GM12878 (cell line): ENCODE measurements around the gene TEX101. TPM values are rescaled to one million over a fixed set of nuclear protein-coding genes. Genes with fewer than 3 reads are reported as not detected.

Experiments used
- ATAC-seq: fragments of 200-7000 bp; cut with Tn5 transposase; 3 replicates; pipeline ENCODE4 v1.9.1; 2020; ENCODE audit warnings: mild to moderate bottlenecking, moderate library complexity
- BruUV-seq: library from RNA; stranded (reverse); fragments of 400-500 nt; replicated peaks from 2 replicates; lab custom pipeline; 2021; lab: Mats Ljungman, UMichigan
- CTCF ChIA-PET: fragments of 300-600 bp; sonication (Branson Sonifier 250); formaldehyde crosslinking; extraction: SDS; loops from one replicate; lab custom pipeline; 2021; ENCODE audit warnings: inconsistent platforms; lab: Yijun Ruan, JAX
- POLR2A ChIA-PET: fragments of 350-600 bp; formaldehyde crosslinking; extraction: SDS; loops from one replicate; lab custom pipeline; 2021; ENCODE audit warnings: inconsistent platforms; lab: Charles Lee
- RAD21 ChIA-PET: fragments of 300-600 bp; sonication (Branson Sonifier 250); formaldehyde crosslinking; loops from one replicate; lab custom pipeline; 2023; ENCODE audit warnings: antibody characterized with exemption; ENCODE audit not compliant: unreplicated experiment; lab: Charles Lee
- SMC1A ChIA-PET: fragments of 300-600 bp; sonication (Branson Sonifier 250); formaldehyde crosslinking; loops from one replicate; lab custom pipeline; 2023; ENCODE audit not compliant: unreplicated experiment, uncharacterized antibody; lab: Charles Lee
- DNase-seq: peaks from one replicate; pipeline ENCODE4 v3.0.0-alpha.2; 2011; ENCODE audit warnings: low read depth, low spot score
- FAIRE-seq: peaks from 3 replicates; lab custom pipeline; 2011; peaks lifted over from hg19 to GRCh38; lab: Jason Lieb, UNC
- H2AFZ ChIP-seq: 2 replicates; pipeline ENCODE4 v1.6.0; 2011; ENCODE audit warnings: low read depth, low read length, control low read depth; ENCODE audit not compliant: control insufficient read depth
- H3K27ac ChIP-seq: 2 replicates; pipeline ENCODE4 v1.5.1; 2011; ENCODE audit warnings: control low read depth; ENCODE audit not compliant: control insufficient read depth, insufficient read depth
- H3K27me3 ChIP-seq, 2 experiments: replicated peaks in 1 of 2; 2 replicates each; pipeline versions ENCODE4 v1.6.0 to v1.6.1; 2011; ENCODE audit warnings: low read length in 1 of 2; ENCODE audit not compliant: control insufficient read depth in 2 of 2, insufficient read depth in 2 of 2
- H3K36me3 ChIP-seq, 2 experiments: 2 replicates each; pipeline ENCODE4 v1.5.1; 2011; ENCODE audit warnings: low read length in 1 of 2; ENCODE audit not compliant: control insufficient read depth in 2 of 2, insufficient read depth in 2 of 2
- H3K4me1 ChIP-seq: 2 replicates; pipeline ENCODE4 v1.6.1; 2011; ENCODE audit warnings: mild to moderate bottlenecking, low read length, moderate library complexity, mixed read lengths; ENCODE audit not compliant: control insufficient read depth, insufficient read depth
- H3K4me2 ChIP-seq: 2 replicates; pipeline ENCODE4 v1.6.0; 2011; ENCODE audit warnings: control low read depth; ENCODE audit not compliant: control insufficient read depth, insufficient read depth
- H3K4me3 ChIP-seq: fragments of 200-600 bp; sonication (generic); 2 replicates; pipeline ENCODE4 v1.5.1; 2016
- H3K79me2 ChIP-seq: 2 replicates; pipeline ENCODE4 v1.6.0; 2011; ENCODE audit warnings: low read length; ENCODE audit not compliant: control insufficient read depth, insufficient read depth
- H3K9ac ChIP-seq: 2 replicates; pipeline ENCODE4 v1.8.0; 2011; ENCODE audit warnings: low read length, control low read depth, mixed read lengths; ENCODE audit not compliant: control insufficient read depth, insufficient read depth
- H3K9me3 ChIP-seq: replicated peaks from 3 replicates; pipeline ENCODE4 v1.5.1; 2011; ENCODE audit warnings: mild to moderate bottlenecking, low read length; ENCODE audit not compliant: control insufficient read depth, insufficient read depth
- H4K20me1 ChIP-seq: 2 replicates; pipeline ENCODE4 v1.6.0; 2011; ENCODE audit not compliant: control insufficient read depth, insufficient read depth
- BHLHE40 ChIP-seq, 2 experiments: fragments of 450-650 bp in 1 of 2; IDR thresholded peaks; 2 replicates each; pipeline ENCODE4 v1.6.1; 2011 to 2017; ENCODE audit warnings: low read depth in 2 of 2, borderline replicate concordance in 1 of 2, improper control_type of control experiment in 1 of 2, low read length in 1 of 2, mild to moderate bottlenecking in 1 of 2
- CBFB ChIP-seq: IDR thresholded peaks from 2 replicates; pipeline ENCODE4 v1.6.1; 2016; ENCODE audit warnings: antibody characterized with exemption, low read depth
- CBX3 ChIP-seq: fragments of 200-600 bp; sonication (generic); IDR thresholded peaks from 2 replicates; pipeline ENCODE4 v1.6.1; 2016; ENCODE audit warnings: low read depth, borderline replicate concordance
- CHD1 ChIP-seq: IDR thresholded peaks from 2 replicates; pipeline ENCODE4 v1.6.1; 2012; ENCODE audit warnings: low read depth, low read length, improper control_type of control experiment
- ETV6 ChIP-seq, 2 experiments: fragments of 450-650 bp in 1 of 2; IDR thresholded peaks in 1 of 2; conservative IDR thresholded peaks in 1 of 2; 2 replicates each; pipeline ENCODE4 v1.6.1; 2014; ENCODE audit warnings: antibody characterized with exemption in 1 of 2, borderline replicate concordance in 1 of 2, low read depth in 1 of 2, mild to moderate bottlenecking in 1 of 2, moderate library complexity in 1 of 2
- FOS ChIP-seq: IDR thresholded peaks from 3 replicates; pipeline ENCODE4 v1.6.1; 2011; ENCODE audit warnings: borderline replicate concordance; ENCODE audit not compliant: insufficient read length; ENCODE audit errors: extremely low read depth
- FOXM1 ChIP-seq: IDR thresholded peaks from 2 replicates; pipeline ENCODE4 v1.6.1; 2012; ENCODE audit warnings: low read depth, mild to moderate bottlenecking, inconsistent platforms, low read length, moderate library complexity
- HCFC1 ChIP-seq: fragments of 150-350 bp; IDR thresholded peaks from 2 replicates; pipeline ENCODE4 v1.6.1; 2014; ENCODE audit warnings: low read length
- HDAC6 ChIP-seq: fragments of 200-600 bp; sonication (generic); IDR thresholded peaks from one replicate; pipeline ENCODE4 v1.8.0; 2017; ENCODE audit warnings: antibody characterized with exemption; ENCODE audit not compliant: unreplicated experiment
- KLF5 ChIP-seq: fragments of 450-650 bp; IDR thresholded peaks from 2 replicates; pipeline ENCODE4 v1.6.1; 2014; ENCODE audit warnings: mild to moderate bottlenecking; ENCODE audit not compliant: partially characterized antibody
- MLLT1 ChIP-seq: fragments of 450-650 bp; IDR thresholded peaks from 2 replicates; pipeline ENCODE4 v1.6.1; 2016; ENCODE audit warnings: mild to moderate bottlenecking
- NFXL1 ChIP-seq: fragments of 450-650 bp; IDR thresholded peaks from 2 replicates; pipeline ENCODE4 v1.6.1; 2017; ENCODE audit warnings: antibody characterized with exemption, mild to moderate bottlenecking, borderline replicate concordance
- NFYA ChIP-seq: IDR thresholded peaks from 2 replicates; pipeline ENCODE4 v1.6.1; 2011; ENCODE audit warnings: low read depth, mild to moderate bottlenecking, low read length, improper control_type of control experiment, borderline replicate concordance
- NFYB ChIP-seq: IDR thresholded peaks from 2 replicates; pipeline ENCODE4 v1.6.1; 2011; ENCODE audit warnings: low read depth, mild to moderate bottlenecking, low read length, improper control_type of control experiment, moderate library complexity; ENCODE audit not compliant: insufficient read depth
- RELA ChIP-seq: fragments of 450-650 bp; IDR thresholded peaks from 2 replicates; pipeline ENCODE4 v1.8.0; 2014; ENCODE audit warnings: borderline replicate concordance; ENCODE audit not compliant: partially characterized antibody
- RELB ChIP-seq: fragments of 450-650 bp; IDR thresholded peaks from 2 replicates; pipeline ENCODE4 v1.6.1; 2017; ENCODE audit warnings: low read depth, mild to moderate bottlenecking, moderate library complexity
- USF2 ChIP-seq: IDR thresholded peaks from 2 replicates; pipeline ENCODE4 v1.6.1; 2011; ENCODE audit warnings: low read depth, low read length, improper control_type of control experiment, borderline replicate concordance
- ZBTB33 ChIP-seq: fragments of 450-650 bp; IDR thresholded peaks from 2 replicates; pipeline ENCODE4 v1.6.1; 2017; ENCODE audit warnings: mild to moderate bottlenecking
- ZNF622 ChIP-seq: fragments of 450-650 bp; IDR thresholded peaks from 2 replicates; pipeline ENCODE4 v1.6.1; 2017; ENCODE audit warnings: mild to moderate bottlenecking, inconsistent platforms
- WGBS: methylation state at CpG from one replicate; pipeline ENCODE4 v1.1.6; 2016; ENCODE audit warnings: low lambda C conversion rate; ENCODE audit not compliant: insufficient replicate concordance, insufficient coverage; ENCODE audit errors: missing lambda C conversion rate; 5-methylcytosine and 5-hydroxymethylcytosine counted together
- in situ Hi-C: fragments of 300-500 bp; cut with MboI; formaldehyde crosslinking; loops from 9 replicates; pipeline ENCODE4 v1.14.3; 2018; ENCODE audit warnings: mixed read lengths
- intact Hi-C: fragments of 100-400 bp; cut with micrococcal nuclease; formaldehyde crosslinking; loops from one replicate; pipeline ENCODE4 v1.14.2; 2022; ENCODE audit not compliant: unreplicated experiment
- polyA plus RNA-seq, 11 experiments: library from polyadenylated mRNA; depleted of rRNA in 4 of 11; unstranded in 6 of 11; stranded (reverse) in 5 of 11; fragments of >200 nt; fragmentation: Nextera tagmentation in 4 of 11; fragmentation: Illumina TruSeq in 1 of 11; extraction: Ambion mirVana in 4 of 11; extraction: Trizol in 1 of 11; gene quantifications; 1 replicate in 1 of 11; 2 replicates in 10 of 11; pipeline versions ENCODE4 v1.2.1 to v1.2.3, GENCODE V29; 2011 to 2016; ENCODE audit warnings: inconsistent platforms in 2 of 11, missing spikeins in 2 of 11, low read depth in 1 of 11
- total RNA-seq, 4 experiments: library from RNA; depleted of rRNA in 3 of 4; stranded (reverse); fragments of >200 nt in 3 of 4; fragmentation: Illumina TruSeq in 1 of 4; extraction: Trizol in 1 of 4; gene quantifications; 2 replicates each; pipeline versions ENCODE4 v1.2.1 to v1.2.3, GENCODE V29; 2013 to 2021

Gene TEX101
- total and polyA plus RNA-seq, 10 of the 15 experiments (the other 5 are each of a cell fraction or from before 2014, with no cell fraction given) = not detected

- H2AFZ ChIP-seq = no peak overlapping the region
- H3K79me2 ChIP-seq = no peaks in the 10 kb centered on the region
- H3K4me3 ChIP-seq = no peak overlapping the region
- H3K27ac ChIP-seq = no peak overlapping the region
- RAD21 ChIA-PET = interaction anchor here (1.0 kb wide), 1 partner anchor 67 kb away, joined by 4 read pairs; no protein-coding TSS in a partner anchor
- no TSS peak for BruUV-seq
- no peaks in the 10 kb centered on the region for H3K36me3 ChIP-seq
- TF ChIP-seq ETV6 (conservative IDR thresholded peaks at IDR 0.05 in 1 of 2, IDR thresholded peaks at IDR 0.05 in 1 of 2; ENCODE audit: borderline replicate concordance in 1 of 2, low read depth in 1 of 2) (no peak), CBFB (no peak), CHD1 (no peak), NFYA (no peak), ZNF622 (no peak), HDAC6 (no peak), BHLHE40 (IDR thresholded peaks at IDR 0.05; ENCODE audit: borderline replicate concordance in 1 of 2, low read depth in 2 of 2, low read length in 1 of 2) (no peak), CBX3 (no peak), KLF5 (no peak), RELB (no peak), FOXM1 (no peak), ZBTB33 (no peak), USF2 (no peak), MLLT1 (no peak), NFYB (no peak), FOS (no peak), RELA (no peak), NFXL1 (no peak), HCFC1 (no peak)
- CTCF ChIA-PET = interaction anchor here (0.9 kb wide), 1 partner anchor 67 kb away, joined by 3 read pairs; no protein-coding TSS in a partner anchor
- intact Hi-C loops (no loop called here), in situ Hi-C loops (no loop called here)
- ATAC-seq = no peak
- H3K27me3 ChIP-seq = no peaks in the 10 kb centered on the region
- no peaks in the 10 kb centered on the region for H4K20me1 ChIP-seq
- POLR2A ChIA-PET = no interaction called here
- SMC1A ChIA-PET = interaction anchor here (1.5 kb wide), 1 partner anchor 65 kb away, joined by 5 read pairs; no protein-coding TSS in a partner anchor
- DNase-seq = no peak
- no peak for FAIRE-seq
- H3K9me3 ChIP-seq = no peaks in the 10 kb centered on the region; the same call in 2 of the 3 replicates
- H3K9ac ChIP-seq = no peak overlapping the region
- WGBS = 39% methylated on average over 3 of the region's 3 CpGs
- H3K4me1 ChIP-seq = no peaks in the 10 kb centered on the region
- no peak overlapping the region for H3K4me2 ChIP-seq
Measured at GRCh38 chr19:43452582-43452981, 37.9 kb downstream of the TEX101 start.
